GM21447 (cell line): ENCODE results near the gene BTBD9.

ENCODE experiments used
- ATAC-seq: cut with Tn5 transposase; IDR thresholded peaks from one replicate; pipeline ENCODE4 v1.9.1; 2021; ENCODE audit not compliant: unreplicated experiment

BTBD9 gene

GRCh38 chr6:38566295-38567030 is 73.3 kb downstream of the BTBD9 start:
- no peak for ATAC-seq

- no peak for ATAC-seq
Observed at GRCh38 chr6:38564301-38564700, 75.4 kb downstream of the BTBD9 start.

- no peak for ATAC-seq
Observed at GRCh38 chr6:38555606-38556005, 84.1 kb downstream of the BTBD9 start.

GRCh38 chr6:38554700-38555413 is 84.9 kb downstream of the BTBD9 start:
- ATAC-seq, result no peak

GRCh38 chr6:38554014-38554413 is 85.7 kb downstream of the BTBD9 start:
- no peak for ATAC-seq

GRCh38 chr6:38552121-38552520 is 87.6 kb downstream of the BTBD9 start:
- ATAC-seq, result no peak

GRCh38 chr6:38549795-38550194 is 89.9 kb downstream of the BTBD9 start:
- no peak for ATAC-seq

- no peak for ATAC-seq
Observed at GRCh38 chr6:38549180-38549579, 90.5 kb downstream of the BTBD9 start.

GRCh38 chr6:38543022-38543421 is 96.7 kb downstream of the BTBD9 start:
- no peak for ATAC-seq

GRCh38 chr6:38542031-38542430 is 97.7 kb downstream of the BTBD9 start:
- ATAC-seq, result no peak

GRCh38 chr6:38533064-38533463 is 106.7 kb downstream of the BTBD9 start:
- ATAC-seq, result no peak

- ATAC-seq, result no peak
Observed at GRCh38 chr6:38531134-38531533, 108.6 kb downstream of the BTBD9 start.

- ATAC-seq, result no peak
Observed at GRCh38 chr6:38528196-38528965, 111.3 kb downstream of the BTBD9 start.

GRCh38 chr6:38527371-38527770 is 112.4 kb downstream of the BTBD9 start:
- no peak for ATAC-seq

- no peak for ATAC-seq
Observed at GRCh38 chr6:38525888-38526287, 113.8 kb downstream of the BTBD9 start.

GRCh38 chr6:38524436-38525145 is 115.1 kb downstream of the BTBD9 start:
- no peak for ATAC-seq

- no peak for ATAC-seq
Observed at GRCh38 chr6:38522322-38522721, 117.4 kb downstream of the BTBD9 start.

GRCh38 chr6:38518511-38519304 is 121.0 kb downstream of the BTBD9 start:
- ATAC-seq, result no peak

GRCh38 chr6:38517005-38517404 is 122.7 kb downstream of the BTBD9 start:
- ATAC-seq, result no peak

GRCh38 chr6:38514399-38514798 is 125.3 kb downstream of the BTBD9 start:
- no peak for ATAC-seq
